OCI-LY1 (cell line): Measurements from ENCODE around the gene EIF2B4.

Source experiments
- H2AFZ ChIP-seq: fragments of 200-600 bp; sonication (generic), shearing (Covaris generic); 2 replicates; pipeline ENCODE4 v1.6.0; 2014; ENCODE audit warnings: antibody characterized with exemption, mild to moderate bottlenecking, low read length
- H3F3A ChIP-seq: fragments of 200-600 bp; sonication (generic), shearing (Covaris generic); 2 replicates; pipeline ENCODE4 v1.6.0; 2014; ENCODE audit warnings: mild to moderate bottlenecking, antibody characterized with exemption, low read length, moderate library complexity; ENCODE audit not compliant: insufficient read depth
- H3K27ac ChIP-seq: fragments of 200-600 bp; sonication (generic); 2 replicates; pipeline ENCODE4 v1.5.1; 2014; ENCODE audit warnings: low read length, mixed run types, mild to moderate bottlenecking, low read depth; ENCODE audit not compliant: poor library complexity, severe bottlenecking
- H3K27me3 ChIP-seq: fragments of 200-600 bp; sonication (generic); 2 replicates; pipeline ENCODE4 v1.6.0; 2014; ENCODE audit warnings: antibody characterized with exemption, mild to moderate bottlenecking, low read length, moderate library complexity; ENCODE audit not compliant: insufficient read depth
- H3K36me3 ChIP-seq: fragments of 200-600 bp; sonication (generic); 2 replicates; pipeline ENCODE4 v1.6.1; 2014; ENCODE audit warnings: mild to moderate bottlenecking, antibody characterized with exemption, low read length, moderate library complexity, mixed read lengths; ENCODE audit not compliant: insufficient read depth
- H3K4me1 ChIP-seq: fragments of 200-600 bp; sonication (generic); 2 replicates; pipeline ENCODE4 v1.5.1; 2014; ENCODE audit warnings: mild to moderate bottlenecking, low read length, moderate library complexity; ENCODE audit not compliant: insufficient read depth, severe bottlenecking
- H3K4me2 ChIP-seq: fragments of 200-600 bp; sonication (generic), shearing (Covaris generic); 2 replicates; pipeline ENCODE4 v1.6.1; 2014; ENCODE audit warnings: low read length
- H3K4me3 ChIP-seq: fragments of 200-600 bp; sonication (generic); 2 replicates; pipeline ENCODE4 v1.5.1; 2014; ENCODE audit warnings: low read length, low read depth, mild to moderate bottlenecking, mixed read lengths; ENCODE audit not compliant: poor library complexity, severe bottlenecking
- H3K79me2 ChIP-seq: fragments of 200-600 bp; shearing (Covaris generic); 2 replicates; pipeline ENCODE4 v1.6.1; 2016; ENCODE audit warnings: mixed run types, low read length, mixed read lengths; ENCODE audit not compliant: insufficient read depth
- H3K9ac ChIP-seq: fragments of 200-600 bp; sonication (generic), shearing (Covaris generic); 2 replicates; pipeline ENCODE4 v1.6.1; 2014; ENCODE audit warnings: mild to moderate bottlenecking, low read length, mixed read lengths
- H3K9me2 ChIP-seq: fragments of 200-600 bp; sonication (generic), shearing (Covaris generic); 2 replicates; pipeline ENCODE4 v1.6.1; 2014; ENCODE audit warnings: low read depth, mild to moderate bottlenecking, low read length, mixed read lengths
- H3K9me3 ChIP-seq: fragments of 200-600 bp; shearing (Covaris generic); 2 replicates; pipeline ENCODE4 v1.6.1; 2014; ENCODE audit warnings: low read length, mixed read lengths
- H4K20me1 ChIP-seq: fragments of 200-600 bp; sonication (generic), shearing (Covaris generic); 2 replicates; pipeline ENCODE4 v1.6.0; 2016; ENCODE audit warnings: mild to moderate bottlenecking, low read length; ENCODE audit not compliant: insufficient read depth
- CTCF ChIP-seq: fragments of 200-600 bp; sonication (generic), shearing (Covaris generic); IDR thresholded peaks from 2 replicates; pipeline ENCODE4 v1.5.1; 2017; ENCODE audit warnings: mild to moderate bottlenecking, antibody characterized with exemption, low read length, moderate library complexity, mixed read lengths
- EZH2 ChIP-seq: fragments of 200-600 bp; sonication (generic), shearing (Covaris generic); IDR thresholded peaks from 2 replicates; pipeline ENCODE4 v1.8.0; 2017; ENCODE audit warnings: borderline replicate concordance, mixed run types, mild to moderate bottlenecking, antibody characterized with exemption, low read length, moderate library complexity, mixed read lengths

Gene EIF2B4

GRCh38 chr2:27372937-27373336 lies 2.8 kb upstream of the EIF2B4 start:
- TF ChIP-seq CTCF = no peak
- TF ChIP-seq EZH2 = no peak
- H3K27me3 ChIP-seq = no peaks in the 10 kb centered on the region
- H3K79me2 ChIP-seq = no peaks in the 10 kb centered on the region
- H3K27ac ChIP-seq = no peak overlapping the region
- H4K20me1 ChIP-seq = no peaks in the 10 kb centered on the region
- no peak overlapping the region for H3K9ac ChIP-seq
- H3K4me2 ChIP-seq = no peak overlapping the region
- no peaks in the 10 kb centered on the region for H3F3A ChIP-seq
- H3K9me3 ChIP-seq = no peaks in the 10 kb centered on the region
- H3K9me2 ChIP-seq = no peaks in the 10 kb centered on the region
- H3K4me1 ChIP-seq = peaks cover 25% of the 10 kb centered on the region
- no peak overlapping the region for H3K4me3 ChIP-seq
- peaks cover 65% of the 10 kb centered on the region for H3K36me3 ChIP-seq
- no peak overlapping the region for H2AFZ ChIP-seq

- Histone ChIP-seq H3K9me3 (no peaks in the 10 kb centered on the region), H3K9me2 (no peaks in the 10 kb centered on the region), H2AFZ (no peak overlapping the region), H3K27me3 (no peaks in the 10 kb centered on the region), H3K4me1 (peaks cover 25% of the 10 kb centered on the region), H4K20me1 (no peaks in the 10 kb centered on the region), H3K27ac (peak overlapping the region; percentile 71), H3K79me2 (no peaks in the 10 kb centered on the region), H3K4me2 (peak overlapping the region; percentile 82), H3K9ac (peak overlapping the region; percentile 85), H3K36me3 (peaks cover 62% of the 10 kb centered on the region), H3K4me3 (peak overlapping the region; percentile 88), H3F3A (no peaks in the 10 kb centered on the region)
- TF ChIP-seq CTCF (no peak), EZH2 (no peak)
These were observed 880 bp upstream of the EIF2B4 start for GRCh38 chr2:27370816-27371620.

- TF ChIP-seq CTCF = no peak
- TF ChIP-seq EZH2 = no peak
- H3K36me3 ChIP-seq = peaks cover 56% of the 10 kb centered on the region
These were observed 590 bp downstream of the EIF2B4 start for GRCh38 chr2:27369471-27370025.

More at GRCh38 chr2:27369471-27370025, 590 bp downstream of the EIF2B4 start:
- peak overlapping the region; percentile 3 for H3K27ac ChIP-seq
- no peaks in the 10 kb centered on the region for H3F3A ChIP-seq
- peak overlapping the region; percentile 79 for H3K9ac ChIP-seq
- H3K4me3 ChIP-seq = peak overlapping the region; percentile 88
- H3K4me1 ChIP-seq = peaks cover 25% of the 10 kb centered on the region
- H3K9me3 ChIP-seq = no peaks in the 10 kb centered on the region
- no peaks in the 10 kb centered on the region for H4K20me1 ChIP-seq
- H2AFZ ChIP-seq = no peak overlapping the region
- no peaks in the 10 kb centered on the region for H3K79me2 ChIP-seq
- H3K4me2 ChIP-seq = peak overlapping the region; percentile 84
- no peaks in the 10 kb centered on the region for H3K9me2 ChIP-seq
- H3K27me3 ChIP-seq = no peaks in the 10 kb centered on the region
